Activated naive CD4-positive, alpha-beta T cell treated with anti-CD3 and anti-CD28 coated beads for 36 hours (primary cell): ENCODE results near the gene BRAT1. TPM values are rescaled to one million over a fixed set of nuclear protein-coding genes. Genes with fewer than 3 reads are reported as not detected.

Source experiments
- microRNA-seq: library from miRNA; unstranded; fragments of <30 nt; microRNA quantifications from one replicate; pipeline ENCODE4 v1.2.0, GENCODE V29; 2022; ENCODE audit warnings: borderline microRNAs expressed, borderline replicate concordance
- total RNA-seq, 2 experiments: library from RNA; stranded (reverse); gene quantifications; one replicate each; pipeline ENCODE4 v1.2.3, GENCODE V29; 2021

Gene BRAT1
- total RNA-seq, 2 experiments from 2014 or later: 26.8 to 27.3 TPM

Small RNA genes within 50 kb of the gene (microRNA-seq; reads per million reads assigned to microRNA genes)
- gene MIR4648: not detected

Other genes starting within 250 kb of the BRAT1 start
- gene SNX8, start 241.1 kb downstream of the BRAT1 start, total RNA-seq: 10 to 100 TPM; 28.7 to 29.6 TPM
- 100 to 1,000 TPM; 156 to 159 TPM for gene EIF3B, start 200.7 kb downstream of the BRAT1 start, total RNA-seq
- under 1 TPM; 0.62 to 0.64 TPM for gene CHST12, start 151.9 kb downstream of the BRAT1 start, total RNA-seq
- gene GRIFIN, start 79.1 kb downstream of the BRAT1 start, total RNA-seq: not detected
- gene LFNG, start 35.8 kb downstream of the BRAT1 start, total RNA-seq: 10 to 100 TPM; 19.7 to 22.7 TPM
- 1 to 10 TPM; 6.6 to 9.4 TPM for gene IQCE, start 3.5 kb upstream of the BRAT1 start, total RNA-seq
- gene TTYH3, start 76.5 kb upstream of the BRAT1 start, total RNA-seq: 10 to 100 TPM; 20.7 to 22.6 TPM
- under 1 TPM; 0.36 to 0.47 TPM for gene AMZ1, start 132.7 kb upstream of the BRAT1 start, total RNA-seq